ENCODE results near the gene RIPPLY3.

The RIPPLY3 gene

GRCh38 chr21:37061926-37062592, 55.6 kb downstream of the RIPPLY3 start:
- no peak for DNase-seq (ENCODE audit: low spot score)

DNA sequence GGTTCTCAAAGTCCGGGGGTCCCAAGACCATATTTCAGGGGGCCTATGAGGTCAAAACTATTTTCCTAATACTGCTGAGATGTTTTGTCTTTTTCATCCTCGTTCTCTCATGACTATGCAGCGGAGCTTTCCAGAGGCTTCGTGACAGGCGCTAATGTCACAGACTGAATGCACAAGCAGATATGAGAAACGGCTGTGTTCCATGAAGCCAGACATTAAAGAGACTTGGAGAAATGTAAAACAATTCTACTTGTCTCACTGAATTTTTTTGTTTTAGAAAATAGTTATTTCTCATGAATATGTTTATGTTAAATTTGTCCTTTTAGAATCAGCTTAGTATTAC, 56.1 kb downstream of the RIPPLY3 start:
- DNase-seq (ENCODE audit: low spot score): no peak

DNA sequence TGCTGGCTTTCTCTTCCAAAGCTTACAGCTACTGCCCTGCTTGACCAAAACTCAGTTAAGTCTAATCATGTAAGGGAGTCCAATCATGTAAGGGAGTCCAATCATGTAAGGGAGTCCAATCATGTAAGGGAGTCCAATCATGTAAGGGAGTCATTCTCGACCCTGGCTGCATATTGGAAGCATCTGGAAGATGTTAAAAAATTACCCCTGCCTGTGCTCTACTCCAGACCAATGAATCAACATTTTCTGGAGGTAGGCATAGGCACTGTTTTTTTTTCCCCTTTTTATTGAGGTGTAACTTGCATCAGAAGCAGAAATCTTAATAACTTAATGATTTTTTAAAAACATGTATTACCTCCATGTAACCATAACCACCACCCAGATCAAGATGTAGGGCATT, 56.9 kb downstream of the RIPPLY3 start:
- DNase-seq (ENCODE audit: low spot score): no peak

DNA sequence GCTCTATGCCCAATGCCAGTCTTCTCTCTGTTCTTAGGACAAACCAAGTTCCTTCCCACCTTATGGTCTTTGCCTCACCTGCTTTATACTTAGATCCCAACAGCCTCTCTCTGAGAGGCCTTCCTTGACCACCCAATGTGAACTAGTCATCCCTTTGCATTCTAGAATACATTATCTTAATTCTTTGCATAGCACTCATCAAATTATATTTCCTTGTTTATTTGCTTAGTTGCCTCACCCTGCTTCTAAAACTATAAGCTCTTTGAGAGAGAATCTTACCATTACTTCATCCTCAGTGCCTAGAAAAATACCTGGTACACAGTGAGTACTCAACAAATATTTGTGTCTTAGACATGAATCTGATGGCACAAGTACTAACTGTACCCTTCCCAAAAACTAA, 58.3 kb downstream of the RIPPLY3 start:
- no peak for DNase-seq (ENCODE audit: low spot score)

- no peak for DNase-seq (ENCODE audit: low spot score)
Measured at GRCh38 chr21:37065561-37066177, 59.2 kb downstream of the RIPPLY3 start.
